ENCODE measurements around the gene DCLK1.

DCLK1 gene

GRCh38 chr13:35916146-35916545 lies 215.0 kb downstream of the DCLK1 start:
- TF ChIP-seq CTCF (conservative IDR thresholded peaks at IDR 0.05; ENCODE audit: low read length), result no peak
- H3K4me3 ChIP-seq (ENCODE audit: low read length), result no peak overlapping the region
- no peak for DNase-seq (ENCODE audit: low read depth)

DNA sequence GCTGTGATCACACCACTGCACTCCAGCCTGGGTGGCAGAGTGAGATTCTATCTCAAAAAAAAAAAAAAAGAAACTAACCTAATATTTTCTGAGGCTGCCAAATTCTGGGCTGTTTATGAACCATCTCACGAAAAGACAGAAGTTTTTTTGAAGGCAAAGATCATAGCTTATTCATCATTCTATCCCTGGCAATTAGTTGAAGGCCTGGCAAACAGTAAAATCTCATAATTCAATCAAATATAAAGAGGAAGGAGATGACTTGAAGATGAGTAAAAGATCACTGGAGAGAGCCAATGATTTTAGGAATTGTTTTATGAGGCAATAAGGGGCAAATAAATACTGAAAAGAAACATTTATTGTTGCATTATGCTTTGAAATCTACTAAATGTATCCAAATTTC lies 216.5 kb downstream of the DCLK1 start:
- peak; percentile 94 for DNase-seq (ENCODE audit: low read depth)
- no peak overlapping the region for H3K4me3 ChIP-seq (ENCODE audit: low read length)
- TF ChIP-seq CTCF (conservative IDR thresholded peaks at IDR 0.05; ENCODE audit: low read length), result no peak

- DNase-seq (ENCODE audit: low read depth), result no peak
- no peak for TF ChIP-seq CTCF (conservative IDR thresholded peaks at IDR 0.05; ENCODE audit: low read length)
- no peak overlapping the region for H3K4me3 ChIP-seq (ENCODE audit: low read length)
Measured at GRCh38 chr13:35912841-35913240, 218.3 kb downstream of the DCLK1 start.

DNA sequence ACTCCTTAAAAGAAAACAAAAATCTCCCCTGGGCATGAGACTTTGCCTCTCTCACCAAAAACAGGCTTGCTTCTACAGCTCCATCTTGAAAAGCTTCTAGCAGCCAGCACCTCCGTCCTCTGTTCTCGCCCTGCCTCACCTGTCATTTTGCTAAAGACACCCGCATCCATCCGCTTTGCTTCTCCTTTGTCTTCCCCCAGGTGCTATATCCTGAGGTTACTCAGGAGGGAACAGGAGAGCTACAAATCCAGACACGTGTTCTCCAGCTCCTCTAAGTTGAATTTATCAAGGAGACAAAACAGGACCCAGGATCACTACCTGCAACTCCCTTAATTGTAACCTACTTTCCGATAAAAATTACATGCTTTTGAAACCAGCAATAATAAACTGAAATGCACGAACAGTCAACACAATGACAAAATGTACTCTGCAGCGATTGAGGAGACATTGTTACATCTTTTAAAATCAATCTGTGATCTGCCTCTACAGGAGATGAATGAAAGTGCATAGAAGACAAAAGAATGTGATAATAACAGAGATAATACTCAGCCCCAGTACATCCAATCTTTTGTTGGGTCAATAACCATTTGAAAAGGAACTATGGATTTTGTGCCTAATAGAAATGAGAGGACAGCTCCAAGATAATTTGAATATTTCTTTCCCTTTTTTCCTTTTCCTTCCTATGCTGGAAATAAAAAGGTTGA lies 221.2 kb downstream of the DCLK1 start:
- no peak overlapping the region for H3K4me3 ChIP-seq (ENCODE audit: low read length)
- no peak for DNase-seq (ENCODE audit: low read depth)
- no peak for TF ChIP-seq CTCF (conservative IDR thresholded peaks at IDR 0.05; ENCODE audit: low read length)

- H3K4me3 ChIP-seq (ENCODE audit: low read length), result no peak overlapping the region
- no peak for TF ChIP-seq CTCF (conservative IDR thresholded peaks at IDR 0.05; ENCODE audit: low read length)
- no peak for DNase-seq (ENCODE audit: low read depth)
Measured at GRCh38 chr13:35909091-35909490, 222.1 kb downstream of the DCLK1 start.

DNA sequence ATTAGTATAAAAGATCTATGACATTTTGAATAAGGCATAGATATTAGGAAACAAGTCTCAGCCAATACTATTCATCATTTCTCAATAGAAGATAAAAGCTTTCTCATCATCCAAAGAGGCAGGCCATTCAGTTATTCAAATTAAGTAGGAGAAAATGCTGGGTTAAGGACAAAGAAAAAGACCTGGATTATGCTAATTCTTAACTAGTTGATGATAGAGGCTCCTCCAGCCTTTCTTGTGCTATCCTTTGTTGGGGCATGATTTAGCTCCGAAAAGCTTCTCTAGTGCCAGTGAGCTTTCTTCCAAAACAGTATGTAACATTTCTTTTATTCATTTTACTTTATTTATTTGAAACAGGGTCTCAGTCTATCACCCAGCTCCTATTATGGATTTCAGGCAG lies 223.0 kb downstream of the DCLK1 start:
- H3K4me3 ChIP-seq (ENCODE audit: low read length), result no peak overlapping the region
- TF ChIP-seq CTCF (conservative IDR thresholded peaks at IDR 0.05; ENCODE audit: low read length), result no peak
- no peak for DNase-seq (ENCODE audit: low read depth)

- no peak for TF ChIP-seq CTCF (conservative IDR thresholded peaks at IDR 0.05; ENCODE audit: low read length)
- no peak overlapping the region for H3K4me3 ChIP-seq (ENCODE audit: low read length)
- DNase-seq (ENCODE audit: low read depth), result no peak
Measured at GRCh38 chr13:35906636-35907035, 224.5 kb downstream of the DCLK1 start.

All from AG10803 (cell line).